EH (cell line): ENCODE measurements around the gene DYRK1B.

Experiments
- DNase-seq: peaks from one replicate; pipeline ENCODE4 v3.0.0-alpha.2; 2015; ENCODE audit warnings: low read depth

Gene DYRK1B

DNA sequence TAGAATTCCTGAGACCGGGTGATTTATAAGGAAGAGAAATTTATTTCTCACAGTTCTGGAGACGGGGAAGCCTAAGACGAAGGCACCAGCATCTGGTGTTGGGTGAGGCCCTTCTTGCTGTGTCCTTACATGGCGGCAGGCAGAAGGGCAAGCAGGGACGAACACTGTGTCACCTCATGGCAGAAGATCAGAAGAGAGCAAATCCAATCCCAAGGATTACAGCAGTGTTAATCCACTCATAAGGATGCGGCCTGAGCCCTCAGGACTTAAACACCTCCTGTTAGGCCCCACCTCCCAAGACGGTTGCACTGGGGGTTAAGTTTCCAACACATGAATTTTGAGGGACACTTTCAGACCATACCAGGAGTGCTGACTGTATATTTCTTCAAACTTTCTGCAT, 18.9 kb upstream of the DYRK1B start:
- DNase-seq = no peak

DNA sequence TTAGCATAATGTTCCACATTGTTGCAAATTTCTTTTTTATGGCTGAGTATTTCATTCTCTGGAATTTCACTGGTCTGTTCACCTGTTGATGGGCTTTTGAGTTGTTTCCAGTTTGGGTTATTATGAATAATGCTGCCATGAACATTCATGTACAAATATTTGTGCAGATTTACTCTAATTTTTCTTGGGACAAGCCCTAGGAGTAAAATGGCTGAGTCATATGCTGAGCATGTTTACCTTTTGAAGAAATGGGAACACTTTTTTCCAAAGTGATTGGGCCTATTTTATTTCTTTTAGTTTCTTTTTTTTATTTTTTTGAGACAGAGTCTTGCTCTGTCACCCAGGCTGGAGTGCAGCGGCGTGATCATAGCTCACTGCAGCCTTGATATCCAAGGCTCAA, 16.9 kb upstream of the DYRK1B start:
- no peak for DNase-seq

DNA sequence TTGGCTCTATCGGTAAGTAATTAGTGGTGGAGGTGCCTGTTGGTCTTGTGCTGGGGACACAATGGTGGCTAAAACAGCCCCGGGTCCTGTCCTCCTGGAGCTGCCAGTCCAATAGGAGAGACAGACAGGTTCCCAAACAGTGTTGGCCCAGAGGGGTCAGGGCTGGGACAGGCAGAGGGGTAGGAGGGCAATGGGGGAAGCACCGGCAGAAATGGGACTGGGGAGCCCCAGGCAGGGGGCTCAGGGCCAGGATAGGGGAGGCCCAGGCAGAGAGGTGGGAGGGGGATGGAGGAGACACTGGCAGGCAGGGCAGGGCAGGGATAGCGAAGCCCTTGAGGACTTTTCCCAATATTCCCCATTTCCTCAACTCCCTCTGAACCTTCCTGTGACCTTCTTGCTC, 14.4 kb upstream of the DYRK1B start:
- no peak for DNase-seq

DNA sequence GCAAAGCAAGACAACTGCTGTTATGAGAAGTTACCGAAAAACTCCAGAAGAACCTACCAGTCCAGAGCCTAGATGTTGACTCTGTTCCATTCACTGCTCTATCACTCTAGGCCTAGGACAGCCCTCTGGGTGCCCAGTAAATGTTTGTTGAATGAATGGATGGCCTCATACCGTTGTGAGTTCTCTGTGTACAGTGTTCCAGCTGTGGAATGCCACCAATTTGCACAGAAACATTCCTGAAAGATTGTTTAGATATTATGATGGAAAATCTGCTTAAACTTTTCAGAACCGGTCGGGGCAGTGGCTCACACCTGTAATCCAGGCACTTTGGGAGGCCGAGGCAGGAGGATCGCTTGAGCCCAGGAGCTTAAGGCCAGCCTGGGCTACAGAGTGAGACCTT, 13.6 kb upstream of the DYRK1B start:
- DNase-seq = peak; percentile 27

DNA sequence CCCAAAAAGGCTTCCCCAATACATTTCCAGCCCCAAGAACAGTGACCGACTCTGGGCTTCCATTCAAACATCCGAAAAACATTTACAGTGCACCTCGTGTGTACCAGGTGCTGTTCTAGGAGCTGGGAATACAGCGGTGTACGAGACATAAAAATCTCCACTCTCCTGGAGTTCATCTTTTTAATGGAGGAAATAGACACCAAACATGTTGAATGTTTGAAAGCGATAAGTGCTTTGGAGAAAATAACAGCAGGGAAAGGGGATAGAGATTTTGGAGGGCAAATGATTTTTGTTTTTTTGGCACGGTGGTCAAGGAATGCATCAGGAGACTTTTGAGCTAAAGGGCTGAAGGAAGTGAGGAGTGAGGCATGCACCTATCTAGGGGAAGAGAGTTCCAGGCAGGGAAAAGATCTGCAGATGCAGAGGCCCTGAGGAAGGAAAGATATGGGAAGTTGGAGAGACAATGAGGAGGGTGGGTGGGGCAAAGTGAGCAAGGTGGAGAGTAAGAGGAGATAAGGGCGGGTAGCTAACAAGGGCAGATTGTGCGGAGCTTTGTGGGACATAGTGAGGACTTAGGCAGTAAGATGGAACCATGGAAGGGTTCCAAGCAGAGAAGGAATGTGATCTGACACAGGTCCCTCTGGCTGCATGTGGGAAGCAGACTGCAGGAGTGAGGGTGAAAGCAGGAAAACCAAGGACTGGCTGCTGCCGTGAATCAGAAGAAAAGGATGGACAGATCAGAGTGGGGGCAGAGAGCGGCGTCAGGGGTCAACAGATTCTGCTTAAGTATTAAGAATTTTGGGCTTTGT, 12.9 kb upstream of the DYRK1B start:
- DNase-seq = peak; percentile 38

DNA sequence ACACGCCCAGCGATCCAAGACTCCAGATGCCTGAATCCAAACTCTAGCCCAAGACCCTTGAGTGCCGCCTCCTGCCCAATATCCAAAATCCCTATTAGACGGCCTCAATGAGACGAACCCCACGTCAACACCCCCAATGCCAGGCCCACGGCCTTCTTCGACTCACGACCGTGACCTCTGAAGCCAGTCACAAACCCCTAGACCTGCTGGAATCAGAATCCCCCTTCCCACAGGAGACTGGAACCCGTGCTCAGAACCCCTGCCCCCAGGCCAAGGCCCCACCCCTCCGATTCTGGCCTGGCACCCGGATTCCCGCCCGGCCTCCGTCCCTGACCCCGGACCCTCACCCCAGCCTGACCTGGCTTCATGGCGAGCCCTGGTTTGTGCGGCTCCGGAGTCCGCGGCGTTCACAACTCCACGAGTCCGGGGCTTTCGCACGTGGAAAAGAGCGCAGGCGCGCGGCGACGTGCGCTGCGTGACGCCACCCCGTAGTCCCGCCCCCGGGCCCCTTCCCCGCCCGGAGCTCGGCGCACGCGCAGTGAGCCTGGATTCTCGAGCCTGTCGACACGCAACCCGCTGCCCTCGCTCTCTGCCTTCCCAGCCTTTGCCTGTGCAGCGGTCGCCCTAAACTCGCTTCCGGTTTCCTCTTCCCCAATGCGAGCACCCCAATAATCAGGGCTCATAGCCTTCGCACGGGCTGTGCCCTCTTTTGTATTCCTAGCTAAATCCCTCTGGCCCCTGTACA, 12.1 kb upstream of the DYRK1B start, which contains the start of gene FBL:
Gene FBL (minus strand): TSS at position 447 of the 745 bp plus-strand sequence. CDS start 79 bp downstream, at position 368.
- DNase-seq = peak; percentile 90

DNA sequence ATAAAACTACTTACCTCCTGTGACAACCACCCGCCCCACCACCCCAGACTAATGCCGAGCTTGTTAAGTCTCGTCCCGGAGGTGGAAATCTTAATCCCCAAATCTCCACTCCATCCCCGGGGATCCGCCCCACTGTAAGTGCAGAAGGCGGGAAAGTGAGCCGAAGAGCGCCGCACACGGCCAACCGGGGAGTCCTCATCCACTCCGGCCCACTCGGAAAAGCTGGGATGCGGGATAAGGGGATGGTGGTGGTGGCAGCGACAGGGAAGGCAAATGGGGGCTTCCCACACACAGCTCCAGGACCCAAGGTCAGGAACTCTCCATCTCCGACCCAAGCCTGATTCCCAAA, 11.6 kb upstream of the DYRK1B start:
- peak; percentile 38 for DNase-seq

DNA sequence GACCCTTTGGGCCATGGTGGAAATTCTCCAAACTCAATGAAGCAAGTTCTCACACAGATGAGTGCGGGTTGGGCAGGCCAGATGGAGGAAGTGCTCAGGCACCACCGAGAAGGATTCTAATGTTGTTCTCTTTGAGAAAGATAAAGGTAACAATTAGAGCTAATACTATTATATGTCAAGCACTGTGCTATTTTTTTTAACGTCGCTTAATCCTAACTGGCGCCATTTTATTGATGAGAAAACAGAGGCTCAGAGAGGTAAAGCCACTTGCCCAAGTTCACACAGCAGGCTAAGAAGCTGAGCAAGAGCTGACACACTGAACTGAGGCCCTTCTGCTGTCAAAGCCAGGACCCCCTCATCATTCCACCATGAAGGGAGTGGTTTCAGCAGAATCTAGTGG, 11.2 kb upstream of the DYRK1B start:
- DNase-seq = no peak

DNA sequence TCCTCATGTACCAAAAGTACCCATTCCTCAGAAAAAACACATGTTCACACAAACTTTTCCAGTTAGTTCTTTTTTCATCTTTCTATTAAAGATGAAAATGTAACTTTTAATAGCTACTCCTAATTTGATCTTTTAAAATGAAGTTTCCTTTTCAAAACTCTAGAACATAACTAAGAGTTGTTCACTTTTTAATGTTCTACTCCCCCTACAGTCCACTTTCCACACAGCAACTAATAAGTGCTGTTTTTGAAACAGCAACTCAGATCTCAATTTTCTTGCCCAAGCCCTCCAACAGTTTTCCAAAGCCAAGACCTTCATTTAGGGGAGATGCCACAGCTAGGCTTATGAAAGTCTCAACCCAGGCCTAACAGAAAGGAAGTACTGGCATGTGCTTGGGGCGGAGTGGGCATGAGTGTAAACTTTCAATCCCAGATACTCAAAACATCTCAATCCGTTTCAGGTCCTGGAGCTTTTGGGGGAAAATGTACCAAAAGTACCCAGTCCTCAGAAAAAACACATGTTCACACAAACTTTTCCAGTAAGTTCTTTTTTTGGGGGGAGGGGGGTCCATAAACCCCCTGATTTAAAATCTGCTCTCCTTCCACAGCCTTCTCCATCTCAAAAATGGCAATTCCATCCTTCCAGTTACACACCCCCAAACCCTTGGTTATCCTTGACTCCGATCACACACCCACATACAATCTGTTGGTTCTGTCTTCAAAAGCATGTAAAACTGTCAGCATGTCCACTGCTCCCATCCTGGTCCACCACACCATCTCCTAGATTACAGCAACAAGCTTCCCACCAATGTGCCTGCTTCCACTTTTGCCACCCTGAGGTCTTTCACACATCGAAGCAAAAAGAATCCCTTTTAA, 10.2 kb upstream of the DYRK1B start:
- peak; percentile 54 for DNase-seq

DNA sequence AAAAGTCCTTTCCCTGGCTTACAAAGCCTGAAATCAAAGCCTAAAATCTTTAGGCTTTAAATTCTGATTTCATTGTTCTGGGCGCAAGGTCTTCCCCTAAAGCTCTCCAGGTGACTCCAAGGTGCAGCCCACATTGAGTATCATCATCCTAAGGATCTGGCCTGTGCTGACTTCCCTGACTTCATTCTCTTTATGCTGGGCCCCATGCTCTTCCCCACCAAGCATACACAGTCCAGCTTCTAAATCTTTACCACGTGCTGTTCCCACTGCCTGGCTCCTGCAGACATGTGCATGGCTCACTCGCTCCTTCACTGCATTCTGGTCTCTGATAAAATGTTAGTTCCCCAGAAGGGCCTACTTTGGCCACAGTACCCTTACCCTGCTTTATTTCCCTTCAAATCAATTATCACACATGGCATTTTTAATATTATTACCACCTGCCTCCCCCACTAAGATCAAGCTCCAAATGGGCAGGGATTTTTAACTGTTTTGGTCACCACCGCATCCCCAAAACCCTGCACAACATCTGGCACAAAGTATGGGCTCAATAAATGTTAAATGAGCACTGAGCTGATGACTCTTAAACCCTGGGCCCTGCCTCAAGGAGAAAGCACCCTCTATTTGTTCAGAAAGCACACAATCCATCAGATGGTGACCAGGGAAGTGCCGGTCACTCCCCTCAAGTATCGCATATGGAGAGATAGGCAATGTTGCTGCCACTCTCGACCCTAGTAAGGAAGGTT, 8.9 kb upstream of the DYRK1B start:
- no peak for DNase-seq

DNA sequence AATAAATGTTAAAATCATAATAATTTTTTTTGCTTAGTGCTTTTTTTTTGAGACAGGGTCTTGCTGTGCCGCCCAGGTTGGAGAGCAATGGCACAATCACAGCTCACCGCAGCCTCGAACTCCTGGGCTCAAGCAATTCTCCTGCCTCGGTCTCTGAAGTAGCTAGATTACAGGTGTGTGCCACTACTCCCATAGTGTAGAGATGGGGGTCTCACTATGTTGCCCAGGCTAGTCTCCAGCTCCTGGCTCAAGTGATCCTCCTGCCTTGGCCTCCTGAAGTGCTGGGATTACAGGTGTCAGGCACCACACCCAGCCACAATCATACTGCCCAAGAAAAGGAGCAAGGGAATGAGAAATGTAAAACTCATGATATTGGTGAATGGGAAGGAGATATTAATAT, 7.1 kb upstream of the DYRK1B start:
- DNase-seq = no peak

DNA sequence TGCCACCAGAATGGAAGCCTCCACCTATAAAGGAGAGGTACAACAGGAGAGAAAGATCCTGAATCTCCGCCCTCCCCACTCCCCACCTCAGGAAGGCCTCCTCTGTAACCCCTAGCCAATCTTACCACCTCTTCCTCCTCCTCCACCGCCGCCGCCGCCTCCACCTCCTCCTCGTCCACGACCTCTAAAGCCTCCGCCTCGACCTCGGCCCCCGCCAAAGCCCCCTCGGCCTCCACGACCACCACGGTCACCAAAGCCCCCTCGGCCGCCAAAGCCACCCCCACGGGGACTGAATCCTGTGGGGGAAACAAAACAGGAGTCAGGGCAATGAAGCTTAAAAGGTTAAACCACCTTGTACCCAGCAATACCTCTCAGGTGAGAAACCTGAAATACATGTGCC, 6.5 kb upstream of the DYRK1B start:
- no peak for DNase-seq

DNA sequence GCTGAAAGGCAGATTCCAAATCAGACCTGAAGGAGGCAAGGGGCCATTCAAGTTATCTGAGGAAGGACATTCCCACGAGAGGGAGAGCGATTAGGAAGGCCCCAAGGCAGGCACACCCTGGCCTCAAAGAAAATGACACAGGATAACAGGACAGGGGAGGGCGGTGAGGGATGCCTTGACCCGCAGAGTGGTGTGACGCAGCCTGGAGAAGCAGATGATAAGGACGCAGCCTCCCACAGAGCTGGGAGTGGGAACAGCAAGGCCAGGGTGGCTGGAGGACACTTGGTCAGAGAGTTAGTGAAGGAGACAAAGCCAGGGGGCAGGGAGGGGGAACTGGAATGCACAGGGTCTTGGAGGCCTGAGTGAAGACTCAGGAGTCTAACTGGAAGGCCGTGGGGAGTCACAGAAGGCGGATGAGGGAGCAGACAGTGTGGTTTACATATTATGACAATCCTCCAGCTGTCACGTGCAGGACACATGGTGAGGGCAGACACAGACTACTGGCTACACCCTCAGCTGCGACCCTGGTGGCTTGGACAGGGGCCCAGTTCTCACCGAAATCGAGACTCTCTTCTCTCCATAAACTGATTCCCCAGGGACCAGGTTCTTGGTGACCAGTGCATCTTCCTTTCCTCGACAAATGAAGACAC, 5.8 kb upstream of the DYRK1B start:
- no peak for DNase-seq

DNA sequence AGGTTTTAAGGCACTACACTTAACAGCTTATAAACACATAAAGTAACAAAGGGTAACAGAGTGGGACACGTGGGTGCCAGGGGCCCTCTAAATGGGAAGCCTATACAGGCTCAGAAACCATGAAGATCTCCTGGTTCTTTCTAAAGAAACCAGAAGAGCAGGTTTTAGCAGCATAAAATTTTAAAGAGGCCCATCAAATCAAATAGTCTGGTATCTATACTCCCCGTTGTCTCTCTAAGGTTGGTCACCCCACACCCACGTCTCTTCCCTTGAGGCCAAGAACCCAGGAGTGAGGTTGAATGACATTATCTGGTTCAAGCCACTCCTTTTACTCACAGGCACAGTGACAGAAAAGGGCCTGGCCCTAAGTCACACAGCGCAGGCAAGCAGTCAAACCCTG, 4.6 kb upstream of the DYRK1B start:
- no peak for DNase-seq

DNA sequence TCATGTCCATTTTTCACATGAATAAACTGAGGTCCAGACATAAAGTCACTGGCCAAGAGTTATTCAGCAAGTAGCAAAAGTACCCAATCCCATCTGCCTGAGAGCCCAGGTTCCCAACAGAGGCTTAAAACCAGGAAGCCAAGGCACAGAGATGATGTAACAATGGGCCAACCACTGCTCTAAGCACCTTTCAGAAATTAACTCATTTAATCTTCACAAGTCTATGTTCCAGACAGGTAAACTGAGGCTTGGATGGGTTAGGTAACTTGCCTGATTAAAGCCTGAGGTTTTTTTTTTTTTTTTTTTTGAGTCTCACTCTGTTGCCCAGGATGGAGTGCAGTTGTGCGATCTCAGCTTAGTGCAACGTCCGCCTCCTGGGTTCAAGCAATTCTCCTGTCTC, 4.0 kb upstream of the DYRK1B start:
- no peak for DNase-seq

DNA sequence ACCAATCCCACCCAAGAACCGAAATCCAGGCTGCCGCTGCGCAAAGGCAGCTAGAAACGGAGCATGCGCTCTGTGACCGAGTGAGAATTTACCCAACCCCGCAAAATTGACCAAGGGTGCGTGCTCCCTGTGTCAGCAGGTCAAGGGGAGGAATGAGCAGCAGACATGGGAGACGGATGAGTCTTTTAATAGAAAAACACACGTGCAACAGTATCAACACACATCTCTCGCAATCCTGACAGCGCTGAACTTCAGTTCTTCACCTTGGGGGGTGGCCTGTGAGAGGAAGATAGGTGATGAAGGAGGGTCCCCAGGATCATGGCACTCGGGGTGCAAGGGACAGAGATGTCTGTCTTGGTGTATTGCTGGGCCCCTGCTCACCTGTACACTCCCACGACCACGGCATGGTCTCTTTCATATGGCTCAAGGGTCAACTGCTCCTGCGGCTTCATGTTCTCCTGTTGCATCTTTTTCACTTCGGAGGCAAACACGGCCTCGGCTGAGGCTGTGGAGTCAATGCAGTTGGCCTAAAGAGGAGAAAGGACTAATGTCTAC, 402 bp upstream of the DYRK1B start:
- DNase-seq = no peak

DNA sequence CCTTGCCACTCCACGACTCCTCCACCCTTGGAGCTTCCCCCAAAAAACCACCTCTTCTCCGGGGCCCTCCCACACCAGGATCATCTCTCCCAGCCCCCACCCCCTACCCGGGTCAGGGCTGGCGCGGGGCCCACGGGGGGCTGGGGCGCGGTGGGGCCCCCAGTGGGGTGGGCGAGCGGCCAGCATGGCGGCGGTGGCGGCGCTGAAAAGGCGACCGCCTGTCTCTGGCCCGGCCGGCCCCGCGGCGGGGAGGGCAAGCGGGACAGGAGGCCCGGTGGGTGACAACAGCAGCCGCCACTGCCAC, 850 bp downstream of the DYRK1B start:
- DNase-seq = no peak

DNA sequence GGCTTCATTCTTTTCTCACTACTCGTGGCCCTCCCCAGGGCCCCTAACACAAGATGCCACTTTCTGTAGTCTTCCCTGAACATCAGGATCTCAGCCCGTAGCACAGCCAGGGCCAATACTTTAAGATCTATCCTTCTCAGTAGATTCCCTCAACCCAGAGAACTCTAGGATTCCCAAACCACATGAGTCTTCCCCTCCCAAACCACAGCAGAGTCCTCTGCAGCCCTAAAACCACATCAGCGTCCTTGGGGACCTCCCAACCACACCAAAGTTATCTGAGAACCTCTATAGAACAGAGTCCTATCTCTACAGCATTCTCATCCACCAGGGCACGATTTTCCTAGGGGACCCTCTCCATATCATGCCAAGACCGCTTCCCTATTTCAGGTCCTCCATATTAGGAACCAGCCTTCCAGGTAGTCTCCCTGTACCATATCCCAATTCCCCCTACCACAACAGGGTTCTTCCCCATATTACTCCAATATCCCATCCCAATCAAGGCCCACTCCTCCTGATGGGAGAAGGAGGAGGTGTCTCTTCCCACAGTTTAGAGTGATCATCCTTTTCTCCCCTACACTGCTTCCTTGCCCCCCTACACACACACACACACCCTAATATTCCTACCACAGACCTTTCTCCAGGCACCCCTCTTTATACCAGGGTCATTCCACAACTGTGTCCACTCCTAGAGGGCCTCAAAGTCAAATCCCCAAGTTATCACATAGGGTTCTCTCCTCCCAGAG, 1.4 kb downstream of the DYRK1B start:
- DNase-seq = no peak

DNA sequence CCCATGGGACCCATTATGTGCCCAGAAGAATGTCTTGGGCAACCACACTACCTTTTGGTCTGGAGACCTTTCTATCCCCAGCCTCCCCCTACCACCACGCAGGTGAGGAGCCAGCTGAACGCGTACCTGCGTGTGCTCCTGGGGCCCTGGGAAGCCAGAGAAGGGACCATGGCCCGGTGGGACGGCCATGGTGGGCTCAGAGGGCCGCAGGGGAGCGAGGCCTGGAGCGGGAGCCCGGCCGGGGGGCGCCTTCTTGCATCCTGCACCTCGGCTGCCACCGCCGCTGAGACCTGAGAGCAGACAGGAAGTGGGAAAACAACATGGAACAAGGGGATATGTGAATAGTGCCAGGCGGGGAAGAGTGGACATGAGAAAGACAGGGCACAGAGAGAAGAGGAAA, 2.3 kb downstream of the DYRK1B start:
- DNase-seq = no peak

DNA sequence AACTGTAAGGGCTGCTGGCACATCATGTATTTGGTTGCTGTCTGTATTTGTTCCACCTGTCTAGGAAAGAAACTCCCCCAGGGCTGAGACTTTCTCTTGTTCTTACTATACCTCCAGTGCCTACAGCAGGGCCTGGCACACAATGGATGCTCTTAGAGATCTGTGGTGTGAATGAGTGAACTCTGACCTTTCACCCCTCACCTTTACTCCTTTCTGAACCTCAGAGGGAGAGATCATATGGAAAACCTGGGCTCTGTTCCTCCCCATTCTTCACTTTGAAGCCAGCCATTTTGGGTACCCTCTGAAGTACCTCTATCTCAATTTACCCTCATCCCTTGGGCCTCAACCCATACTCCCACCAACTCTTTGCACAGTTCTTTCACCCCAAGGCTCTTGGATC, 3.1 kb downstream of the DYRK1B start:
- no peak for DNase-seq

DNA sequence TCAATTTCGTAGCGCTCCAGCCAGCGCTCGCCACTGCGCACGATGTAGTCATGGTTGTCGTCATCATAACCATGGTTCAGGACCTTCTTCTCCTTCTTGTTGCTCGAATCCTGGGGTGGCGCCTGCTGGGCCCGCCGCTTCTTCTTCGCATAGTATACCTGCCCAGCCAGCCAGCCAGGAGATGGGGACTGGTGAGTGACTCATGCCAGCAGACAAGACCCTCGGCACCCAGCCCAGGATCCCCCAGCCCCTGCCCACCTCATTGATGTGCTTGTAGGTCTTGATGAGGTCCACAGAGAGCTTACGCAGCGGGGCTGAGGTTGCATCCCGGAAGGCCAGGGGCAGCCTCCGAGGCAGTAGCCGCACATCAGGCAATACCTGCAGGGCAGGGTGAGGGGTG, 3.6 kb downstream of the DYRK1B start:
- DNase-seq = no peak
